DMS 273 (cell line): Measurements from ENCODE around the gene ESYT3.
"Not testable (repeated sequence)": the region's sequence is repeated elsewhere in the genome, so short reads cannot be mapped to it uniquely, and the experiment has no call there.

Experiments
- DNase-seq: peaks from one replicate; lab custom pipeline; 2025; ENCODE audit not compliant: unreplicated experiment; lab: John Stamatoyannopoulos, UW

ESYT3 gene

DNA sequence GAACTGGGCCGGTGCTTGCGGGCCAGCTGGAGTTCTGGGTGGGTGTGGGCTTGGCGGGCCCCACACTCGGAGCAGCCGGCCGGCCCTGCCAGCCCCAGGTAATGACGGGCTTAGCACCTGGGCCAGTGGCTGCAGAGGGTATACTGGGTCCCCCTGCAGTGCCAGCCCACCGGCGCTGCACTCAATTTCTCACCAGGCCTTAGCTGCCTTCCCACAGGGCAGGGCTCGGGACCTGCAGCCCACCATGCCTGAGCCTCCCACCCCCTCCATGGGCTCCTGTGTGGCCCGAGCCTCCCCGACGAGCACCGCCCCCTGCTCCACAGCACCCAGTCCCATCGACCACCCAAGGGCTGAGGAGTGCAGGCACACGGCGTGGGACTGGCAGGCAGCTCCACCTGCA is 50.3 kb downstream of the ESYT3 start:
- DNase-seq, result not testable (repeated sequence)

DNA sequence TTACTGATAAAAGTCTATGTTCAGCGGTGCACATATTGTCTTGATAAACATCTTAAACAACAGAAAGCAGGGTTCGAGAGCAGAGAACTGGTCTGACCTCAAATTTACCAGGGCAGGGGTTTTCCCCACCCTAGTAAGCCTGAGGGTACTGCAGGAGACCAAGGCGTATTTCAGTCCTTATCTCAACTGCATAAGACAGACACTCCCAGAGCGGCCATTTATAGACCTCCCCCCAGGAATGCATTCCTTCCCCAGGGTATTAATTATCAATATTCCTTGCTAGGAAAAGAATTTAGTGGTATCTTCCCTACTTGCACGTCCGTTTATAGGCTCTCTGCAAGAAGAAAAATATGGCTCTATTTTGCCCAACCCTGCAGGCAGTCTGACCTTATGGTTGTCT is 52.2 kb downstream of the ESYT3 start:
- DNase-seq, result not testable (repeated sequence)

DNA sequence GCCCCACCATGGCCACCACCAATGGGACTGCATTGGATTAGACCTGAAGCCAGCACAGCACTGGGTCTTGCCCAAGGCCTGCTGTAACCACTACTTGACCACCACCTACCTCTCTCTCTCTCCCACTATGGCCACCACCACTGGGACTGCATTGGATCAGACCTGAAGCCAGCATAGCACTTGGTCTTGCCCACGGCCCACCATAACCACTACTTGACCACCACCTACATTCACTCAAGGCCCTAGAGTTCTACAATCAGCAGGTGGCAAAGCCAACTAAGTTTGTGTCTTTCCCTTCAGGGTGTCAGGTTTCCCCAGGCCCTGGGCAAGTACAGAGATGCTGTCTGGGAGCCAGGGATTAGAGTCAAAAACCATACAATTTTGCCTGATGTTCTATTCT is 57.6 kb downstream of the ESYT3 start:
- no peak for DNase-seq

DNA sequence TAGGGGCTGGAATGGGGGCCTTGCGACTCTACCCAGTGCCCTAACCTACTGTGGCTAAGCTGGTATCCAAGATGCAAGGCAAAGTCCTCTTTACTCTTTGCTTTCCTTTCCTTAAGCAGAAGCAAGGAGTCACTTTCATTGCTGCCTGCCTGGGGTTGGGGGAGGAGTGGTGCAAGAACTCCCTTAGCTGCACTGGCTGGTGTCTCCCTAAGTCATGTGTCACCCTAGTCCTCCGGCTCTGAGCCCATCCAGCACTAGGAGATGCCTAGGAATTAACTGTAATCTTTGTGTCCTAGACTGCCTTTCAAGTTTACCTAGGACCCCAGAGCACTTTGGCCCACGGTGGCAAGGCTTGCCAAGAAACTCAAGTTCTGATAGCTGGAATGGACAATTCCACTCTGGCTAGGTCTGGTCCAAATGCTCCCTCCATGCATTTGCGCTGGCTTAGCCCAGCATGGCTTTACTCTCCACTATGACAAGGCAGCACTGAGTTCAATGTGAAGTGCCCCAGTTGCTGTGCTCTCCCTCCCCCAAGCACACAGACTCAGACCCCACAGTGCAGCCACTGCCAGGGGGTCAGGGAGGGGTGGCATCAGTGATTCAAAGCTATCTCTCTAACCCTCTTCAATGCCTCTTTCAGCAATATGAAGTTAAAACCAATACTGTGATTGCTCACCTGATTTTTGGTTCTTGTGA is 58.7 kb downstream of the ESYT3 start:
- DNase-seq, result no peak

DNA sequence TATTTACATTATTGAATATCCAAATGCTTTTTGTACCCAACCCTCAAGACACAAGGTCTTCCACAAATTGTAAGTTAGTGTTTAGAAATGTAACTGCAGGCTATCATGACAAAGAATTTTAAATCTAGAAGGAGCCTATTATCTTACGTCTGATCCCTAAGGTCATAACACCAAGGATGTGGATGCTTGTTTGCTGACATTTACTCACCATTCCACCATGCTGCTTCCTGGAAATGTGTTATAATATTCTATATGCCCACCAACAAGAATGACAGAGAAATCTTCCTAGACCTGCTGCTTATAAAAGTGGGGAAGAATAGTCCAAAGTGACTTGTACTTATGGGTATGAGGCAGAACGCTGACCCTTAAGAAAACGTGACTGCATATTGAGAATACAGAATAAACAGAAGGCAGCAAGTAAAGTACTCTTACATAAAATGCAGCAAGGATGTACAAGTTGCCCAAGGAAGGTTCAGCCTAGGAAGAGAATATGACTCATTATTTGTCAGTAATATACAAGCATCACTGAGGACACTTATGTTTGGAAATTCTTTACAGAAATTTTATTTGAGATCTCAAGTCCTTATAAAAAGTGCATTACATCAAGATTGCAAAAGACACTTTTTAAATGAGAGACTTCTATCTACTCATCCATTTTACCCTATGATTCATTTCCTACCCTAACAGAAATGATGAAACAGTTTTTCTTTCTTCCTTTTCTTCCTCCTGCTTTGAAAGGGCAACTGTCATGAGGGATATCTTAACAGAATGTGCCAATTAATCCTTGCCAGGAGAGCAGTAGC is 59.6 kb downstream of the ESYT3 start:
- DNase-seq, result no peak

DNA sequence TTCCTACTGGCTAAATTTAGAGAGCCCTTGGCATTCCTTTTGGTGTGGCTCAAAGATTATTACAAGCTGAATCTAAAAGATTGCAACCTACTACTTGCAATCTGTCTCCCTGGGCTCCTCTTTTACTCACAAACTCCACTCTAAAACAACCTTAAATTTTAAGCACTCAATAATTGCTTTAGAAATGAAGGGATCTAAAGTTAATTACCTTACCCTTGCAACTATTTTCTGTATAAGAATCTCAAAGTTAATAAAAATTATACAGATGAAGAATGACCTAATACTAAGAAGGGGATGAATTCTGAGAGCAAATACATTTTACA is 60.2 kb downstream of the ESYT3 start:
- DNase-seq, result no peak

DNA sequence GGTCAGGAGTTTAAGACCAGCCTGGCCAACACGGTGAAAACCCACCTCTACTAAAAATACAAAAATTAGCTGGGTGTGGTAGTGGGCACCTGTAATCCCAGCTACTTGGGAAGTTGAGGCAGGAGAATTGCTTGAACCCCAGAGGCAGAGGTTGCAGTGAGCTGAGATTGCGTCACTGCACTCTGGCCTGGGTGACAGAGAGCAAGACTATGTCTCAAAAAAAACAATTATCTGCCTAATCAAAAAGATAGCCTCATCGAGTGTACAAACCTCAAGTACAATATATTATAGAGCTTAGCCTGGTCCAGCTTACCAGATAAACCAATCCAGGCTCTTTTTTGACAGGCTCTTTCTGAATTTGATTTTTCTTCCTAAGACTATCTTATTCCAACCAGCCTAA is 61.2 kb downstream of the ESYT3 start:
- DNase-seq, result not testable (repeated sequence)

DNA sequence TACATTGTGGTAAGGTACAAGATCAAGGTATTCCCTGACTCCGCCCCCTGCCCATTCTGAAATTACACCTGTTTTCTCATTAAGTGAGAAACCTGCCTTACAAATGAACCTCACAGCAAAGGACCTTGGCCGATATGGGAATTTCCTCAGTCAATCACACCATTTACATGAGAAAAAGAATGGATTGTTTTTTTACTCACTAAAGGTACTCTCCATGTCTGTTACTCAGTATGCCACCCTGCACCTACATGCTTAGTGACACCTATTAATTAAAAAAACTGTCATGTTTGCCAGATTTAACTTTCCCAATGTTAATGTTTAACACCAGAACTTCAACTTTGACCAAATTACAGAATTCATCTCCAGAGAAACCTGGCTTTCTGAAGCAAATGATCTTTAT is 62.0 kb downstream of the ESYT3 start:
- DNase-seq, result no peak

DNA sequence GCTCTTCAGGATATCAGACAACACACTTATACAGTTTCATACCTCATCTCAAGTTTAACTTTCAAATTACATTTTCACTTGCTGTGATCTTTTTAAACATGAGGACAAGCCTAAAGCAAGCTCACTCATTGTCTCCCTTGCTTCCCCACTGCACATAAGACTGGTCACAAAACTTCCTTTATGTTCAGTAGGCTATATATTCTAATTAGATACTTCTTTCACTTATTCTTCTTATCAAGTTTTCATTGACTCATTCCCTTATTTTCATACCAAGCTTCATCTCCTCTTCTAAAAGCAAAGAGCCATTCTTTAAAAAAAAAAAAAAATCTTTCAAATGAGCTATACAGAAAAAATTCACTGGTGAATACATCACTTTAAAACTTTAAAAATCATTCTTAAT is 62.6 kb downstream of the ESYT3 start:
- no peak for DNase-seq

DNA sequence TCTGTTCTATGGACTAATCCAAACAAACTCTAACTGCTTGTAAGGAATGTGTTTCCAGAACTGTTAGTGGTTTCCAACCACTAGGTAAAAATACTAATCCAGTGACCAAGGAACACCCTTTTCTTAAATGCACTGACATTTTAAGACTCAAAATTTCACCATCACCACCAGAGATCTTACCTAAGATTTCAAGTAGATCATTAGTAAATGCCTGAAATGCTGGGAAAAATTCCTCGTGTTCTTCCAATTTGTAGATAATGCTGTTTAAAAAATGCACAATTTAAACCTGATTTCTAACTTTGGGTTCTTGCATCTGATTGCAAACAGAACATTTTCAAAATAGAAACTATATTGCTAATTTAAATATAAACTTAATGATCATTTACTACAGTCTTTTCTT is 63.4 kb downstream of the ESYT3 start:
- DNase-seq, result no peak

DNA sequence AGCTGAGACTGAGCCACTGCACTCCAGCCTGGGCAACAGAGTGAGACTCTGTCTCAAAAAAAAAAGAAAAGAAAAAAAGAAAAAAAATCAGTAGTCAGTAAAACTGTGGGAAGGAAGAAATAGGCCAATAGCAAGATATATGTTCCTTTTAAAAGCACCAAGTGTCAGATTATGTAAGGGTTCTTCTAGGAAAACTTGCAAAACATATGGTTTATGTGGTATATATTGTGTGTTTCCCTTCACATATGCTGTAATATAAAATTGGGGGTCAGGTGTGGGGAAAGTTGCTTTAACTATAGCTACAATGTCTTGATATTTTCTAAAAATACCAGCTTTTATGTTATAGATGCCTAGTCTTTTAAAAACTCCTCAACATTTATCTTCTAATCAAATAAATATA is 64.6 kb downstream of the ESYT3 start:
- DNase-seq, result no peak

DNA sequence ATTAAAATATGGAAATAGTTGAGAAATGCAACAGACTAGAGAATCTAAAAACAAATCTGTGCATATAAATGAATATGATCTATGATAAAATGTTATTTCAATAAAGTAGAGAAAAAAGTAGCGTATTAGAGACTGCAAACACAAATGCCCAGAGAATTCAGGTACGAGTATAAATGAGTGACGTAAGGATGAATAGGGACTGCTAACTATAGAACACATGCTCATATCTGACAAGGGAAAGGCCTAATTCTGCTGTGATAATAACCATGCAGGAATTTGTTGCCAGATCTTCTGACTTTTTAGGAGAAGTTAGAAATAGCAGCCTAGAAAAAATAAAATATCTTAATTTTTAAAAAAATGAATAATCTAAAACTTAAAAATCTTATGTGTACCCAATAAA is 73.1 kb downstream of the ESYT3 start:
- DNase-seq, result no peak

DNA sequence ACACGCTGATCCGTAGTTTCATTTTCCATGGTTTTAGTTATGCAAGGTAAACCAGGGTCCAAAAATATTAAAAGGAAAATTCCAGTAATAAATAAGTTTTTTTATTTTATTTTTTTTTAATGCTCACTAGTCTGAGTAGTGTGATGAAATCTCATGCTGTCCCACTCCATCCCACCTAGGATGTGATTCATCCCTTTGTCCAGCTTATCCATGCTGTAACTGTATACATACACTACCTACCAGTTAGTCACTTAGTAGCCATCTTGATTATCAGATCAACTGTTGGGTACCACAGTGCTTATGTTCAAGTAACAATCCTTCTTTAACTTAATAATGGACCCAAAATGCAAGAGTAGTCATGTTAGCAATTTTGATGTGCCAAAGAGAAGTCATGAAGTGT is 75.2 kb downstream of the ESYT3 start:
- no peak for DNase-seq

DNA sequence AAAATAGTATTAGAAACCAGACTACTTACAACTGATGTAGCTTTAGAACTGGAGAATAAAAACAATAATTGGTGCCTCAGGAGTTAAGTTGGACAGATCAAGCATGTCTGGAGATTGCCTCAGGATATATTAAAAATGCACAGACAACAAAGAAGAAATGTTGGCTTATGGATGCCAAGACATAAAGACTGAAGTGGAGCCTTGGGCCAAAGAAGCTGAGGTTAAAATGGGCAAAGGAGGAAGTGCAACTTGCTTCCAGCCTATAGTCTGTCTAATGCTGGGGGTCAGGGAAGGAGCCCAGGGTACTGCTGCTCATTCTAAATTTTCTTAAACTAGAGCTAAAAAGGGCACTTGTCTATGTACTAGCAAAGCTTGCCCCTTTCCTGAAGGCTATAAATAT is 77.5 kb downstream of the ESYT3 start:
- no peak for DNase-seq

DNA sequence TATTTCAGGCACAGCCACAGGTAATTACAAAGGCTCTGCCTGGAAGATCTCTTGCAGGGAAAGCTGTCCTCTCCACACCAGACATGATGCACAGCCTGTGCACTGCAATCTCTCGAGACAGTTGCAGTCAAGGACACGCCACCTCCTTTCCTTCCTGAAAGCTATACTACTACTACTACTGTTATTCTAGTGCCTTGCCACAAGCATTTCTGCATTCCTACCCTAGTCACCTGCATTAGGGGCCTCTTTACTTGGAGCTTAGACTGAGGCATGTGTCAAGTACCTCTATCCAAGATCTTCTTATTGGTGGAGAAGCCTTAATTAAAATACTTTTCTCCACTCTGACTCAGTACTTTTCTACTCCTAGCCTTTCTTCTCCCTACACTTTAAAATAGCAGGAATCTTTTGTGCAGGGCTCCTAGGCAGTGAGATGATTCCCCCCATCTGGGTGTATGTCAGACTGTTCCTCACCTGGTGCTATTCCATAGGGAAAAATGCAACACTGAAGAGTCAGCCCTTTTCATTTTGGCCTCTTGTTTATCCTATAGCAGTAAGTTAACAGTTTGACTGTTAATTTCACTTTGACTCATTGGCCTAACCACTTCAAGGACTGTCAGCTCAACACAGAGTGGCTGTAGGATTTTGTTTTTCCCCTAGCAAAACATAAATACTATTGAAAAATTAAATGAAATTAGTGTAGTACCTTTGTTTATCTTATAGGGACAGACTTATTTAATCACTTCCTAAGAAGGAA is 78.9 kb downstream of the ESYT3 start:
- no peak for DNase-seq

DNA sequence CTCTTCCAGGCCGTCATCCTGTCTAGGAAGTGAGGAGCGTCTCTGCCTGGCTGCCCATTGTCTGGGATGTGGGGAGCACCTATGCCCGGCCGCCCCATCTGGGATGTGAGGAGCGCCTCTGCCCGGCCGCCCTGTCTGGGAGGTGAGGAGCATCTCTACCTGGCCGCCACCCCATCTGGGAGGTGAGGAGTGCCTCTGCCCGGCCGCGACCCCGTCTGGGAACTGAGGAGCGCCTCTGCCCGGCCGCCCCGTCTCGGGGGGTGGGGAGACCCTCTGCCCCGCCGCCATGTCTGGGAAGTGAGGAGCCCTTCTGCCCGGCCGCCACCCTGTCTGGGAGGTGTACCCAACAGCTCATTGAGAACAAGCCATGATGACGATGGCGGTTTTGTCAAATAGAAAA is 87.0 kb downstream of the ESYT3 start:
- not testable (repeated sequence) for DNase-seq
